Measurements from ENCODE around the gene FYTTD1.

Gene FYTTD1

DNA sequence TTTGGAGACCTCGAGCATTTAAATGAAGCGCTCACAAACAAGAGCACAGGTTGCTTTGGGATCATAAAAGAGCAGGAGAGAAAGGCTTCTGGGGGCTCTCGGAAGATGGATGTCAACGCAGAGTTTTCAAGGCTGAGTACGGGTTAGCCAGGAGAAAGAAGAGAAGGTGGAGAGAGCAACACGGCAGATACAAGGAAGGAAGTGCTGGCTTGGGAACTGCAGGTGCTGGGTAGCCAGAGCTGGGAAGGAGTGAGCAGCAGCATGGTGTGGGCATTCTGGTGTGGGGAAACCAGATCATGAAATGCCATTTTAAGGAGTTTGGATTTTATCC is 12.4 kb upstream of the FYTTD1 start:
- DNase-seq (ENCODE audit: low read depth, low spot score), result no peak

DNA sequence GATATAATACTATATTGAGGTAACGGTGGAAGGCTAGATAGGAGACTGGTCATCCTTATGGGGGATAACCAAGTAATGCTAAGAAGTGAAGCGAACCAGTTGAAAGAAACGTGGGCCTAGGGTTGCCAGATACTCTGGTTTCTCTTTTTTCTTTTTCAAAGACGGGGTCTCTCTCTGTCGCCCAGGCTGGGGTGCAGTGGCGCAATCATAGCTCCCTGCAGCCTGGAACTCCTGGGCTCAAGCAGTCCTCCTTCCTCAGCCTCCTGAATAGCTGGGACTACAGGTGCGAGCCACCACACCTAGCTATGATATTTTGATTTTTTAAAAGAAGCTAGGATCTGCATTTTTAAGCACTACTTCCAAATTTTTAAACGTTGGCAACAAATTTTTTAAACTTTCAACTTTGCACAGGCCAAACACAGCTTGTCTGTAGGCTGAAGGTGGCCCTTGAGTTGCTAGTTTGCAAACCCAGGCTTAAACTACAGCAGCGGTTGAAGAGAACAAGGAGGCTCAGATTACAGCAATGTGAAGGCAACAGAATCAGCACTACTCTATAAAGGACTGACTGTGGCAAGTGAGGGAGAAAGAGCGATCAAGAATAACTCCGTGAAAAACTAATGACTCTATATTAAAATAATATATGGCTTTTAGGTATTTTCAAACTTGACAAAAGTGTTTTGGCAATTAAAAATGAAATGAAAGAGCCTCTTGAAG is 11.8 kb upstream of the FYTTD1 start:
- no peak for DNase-seq (ENCODE audit: low read depth, low spot score)

DNA sequence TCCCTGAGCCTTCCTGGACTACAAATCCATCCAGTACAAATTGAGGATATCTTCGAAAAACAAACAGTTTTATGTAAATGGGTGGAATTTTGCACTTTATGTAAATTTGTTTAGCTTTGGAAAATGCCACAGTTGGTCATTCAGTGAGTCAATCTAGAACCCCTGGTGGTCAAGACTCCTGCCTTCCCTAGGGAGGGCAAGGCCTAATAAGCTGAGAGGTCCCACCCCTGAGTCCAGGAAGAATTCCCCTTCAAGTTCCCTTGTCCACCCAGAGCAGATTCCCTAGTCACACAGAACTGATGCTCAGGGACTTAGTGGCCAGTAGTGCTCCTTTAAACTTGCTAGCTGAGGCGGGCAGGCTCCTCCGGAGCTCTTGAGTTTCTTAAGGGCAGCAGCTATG is 6.9 kb upstream of the FYTTD1 start:
- DNase-seq (ENCODE audit: low read depth, low spot score), result no peak

DNA sequence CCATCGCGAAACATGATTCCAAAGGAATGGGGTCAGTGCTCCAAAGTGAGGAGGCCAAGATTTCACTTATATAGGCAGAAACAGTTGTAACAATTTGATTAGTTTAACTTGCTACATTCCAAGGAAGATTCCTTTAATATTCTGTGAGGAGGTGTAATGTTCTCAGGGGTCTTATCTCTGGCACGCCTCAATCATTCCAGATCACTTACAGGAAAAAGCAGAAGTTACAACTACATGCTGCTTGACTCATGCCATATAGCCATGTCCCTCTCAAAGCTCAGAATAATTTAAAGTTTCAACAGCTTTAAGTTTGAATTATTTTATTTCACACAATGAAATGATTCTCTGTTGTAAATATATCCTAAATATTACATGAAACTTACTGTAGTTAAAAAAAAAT is 3.5 kb upstream of the FYTTD1 start:
- no peak for DNase-seq (ENCODE audit: low read depth, low spot score)

DNA sequence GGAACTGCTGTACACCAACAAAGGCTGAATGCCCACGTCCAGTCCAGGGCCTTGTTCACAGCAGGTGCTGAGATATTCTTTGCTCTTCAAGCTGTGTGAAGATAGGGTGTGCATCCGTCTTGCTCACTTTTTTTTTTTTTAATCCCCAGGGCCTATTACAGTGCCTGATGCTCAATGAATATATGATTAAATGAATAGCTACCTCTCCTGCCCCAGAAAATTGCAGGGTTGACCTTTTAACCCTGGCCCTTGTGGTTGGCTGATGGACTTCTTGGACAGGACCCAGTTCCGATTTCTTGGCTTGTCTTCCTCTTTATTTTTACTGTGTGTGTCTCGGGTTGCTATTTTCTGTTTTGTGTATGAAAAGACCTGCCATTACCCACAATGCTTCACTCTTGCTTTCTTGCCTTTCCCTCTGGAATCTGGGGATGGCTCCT is 2.9 kb upstream of the FYTTD1 start:
- DNase-seq (ENCODE audit: low read depth, low spot score), result no peak

DNA sequence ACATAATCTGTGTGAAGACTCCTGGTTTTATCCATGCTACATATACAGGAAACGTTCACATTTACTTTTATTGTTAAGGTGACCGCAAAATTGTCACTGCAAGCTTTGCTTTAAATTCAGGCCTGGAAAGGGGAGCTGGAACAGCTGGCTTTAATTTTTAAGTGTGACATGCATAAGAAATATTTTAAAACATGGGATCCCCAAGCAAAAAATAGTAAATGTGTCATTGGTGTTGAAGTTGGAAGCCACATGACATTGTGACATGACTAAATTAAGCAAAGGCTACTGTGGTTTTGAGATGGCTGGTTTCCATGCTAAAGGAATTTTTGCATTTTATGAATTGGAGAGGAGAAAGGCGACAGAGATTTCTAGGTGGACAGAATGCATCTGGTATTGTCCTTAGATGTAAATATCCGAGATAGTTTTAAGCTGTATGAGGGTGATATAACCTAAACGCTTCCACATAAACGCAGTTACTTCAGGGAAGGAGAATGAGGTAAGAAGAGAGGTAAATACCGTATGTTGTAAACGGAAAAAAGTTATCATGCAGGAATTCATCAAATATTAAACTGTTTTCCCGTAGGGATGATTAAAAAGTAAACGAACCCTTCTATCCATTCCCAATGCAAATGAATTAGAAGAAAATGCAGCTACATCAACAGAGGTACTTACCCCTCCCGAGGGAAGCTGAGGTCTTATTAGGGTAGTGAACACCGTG is 927 bp upstream of the FYTTD1 start:
- no peak for DNase-seq (ENCODE audit: low read depth, low spot score)

DNA sequence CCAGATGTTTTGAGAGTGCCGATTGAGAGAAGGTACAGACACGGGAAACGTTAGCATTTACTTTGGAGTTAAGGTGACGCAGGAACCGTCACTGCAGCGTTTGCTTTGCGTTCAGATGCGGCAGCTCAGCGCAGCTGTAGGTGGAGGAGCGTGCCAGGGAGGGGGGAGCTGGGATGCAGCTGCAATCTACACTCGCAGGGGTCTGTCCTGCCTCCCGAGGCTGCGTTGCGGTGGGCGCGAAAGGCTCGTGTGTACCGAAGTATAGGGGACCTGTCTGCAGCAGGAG is 425 bp upstream of the FYTTD1 start:
- no peak for DNase-seq (ENCODE audit: low read depth, low spot score)

DNA sequence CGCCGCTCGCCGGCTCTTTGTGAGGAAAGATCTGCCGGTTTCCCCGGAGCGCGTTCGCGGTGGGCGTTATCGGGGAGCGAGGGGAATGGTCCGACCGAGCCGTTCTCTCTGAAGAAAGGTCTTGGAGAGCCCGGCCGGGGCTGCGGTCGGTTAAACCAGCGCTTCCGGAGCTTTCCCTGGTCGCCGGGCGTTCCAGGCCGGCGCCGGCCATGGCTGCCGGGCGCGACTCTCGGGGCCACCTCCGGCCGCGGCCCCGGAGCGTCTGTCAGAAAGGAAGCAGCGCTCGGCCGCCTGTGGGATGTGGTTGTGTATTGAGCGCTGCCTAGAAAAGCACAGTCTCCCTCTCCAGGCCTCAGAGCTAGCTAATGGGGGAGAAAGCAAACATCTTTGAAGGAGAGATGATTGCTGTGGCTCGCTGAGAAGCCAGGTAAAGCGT is 731 bp downstream of the FYTTD1 start:
- DNase-seq (ENCODE audit: low read depth, low spot score), result no peak

DNA sequence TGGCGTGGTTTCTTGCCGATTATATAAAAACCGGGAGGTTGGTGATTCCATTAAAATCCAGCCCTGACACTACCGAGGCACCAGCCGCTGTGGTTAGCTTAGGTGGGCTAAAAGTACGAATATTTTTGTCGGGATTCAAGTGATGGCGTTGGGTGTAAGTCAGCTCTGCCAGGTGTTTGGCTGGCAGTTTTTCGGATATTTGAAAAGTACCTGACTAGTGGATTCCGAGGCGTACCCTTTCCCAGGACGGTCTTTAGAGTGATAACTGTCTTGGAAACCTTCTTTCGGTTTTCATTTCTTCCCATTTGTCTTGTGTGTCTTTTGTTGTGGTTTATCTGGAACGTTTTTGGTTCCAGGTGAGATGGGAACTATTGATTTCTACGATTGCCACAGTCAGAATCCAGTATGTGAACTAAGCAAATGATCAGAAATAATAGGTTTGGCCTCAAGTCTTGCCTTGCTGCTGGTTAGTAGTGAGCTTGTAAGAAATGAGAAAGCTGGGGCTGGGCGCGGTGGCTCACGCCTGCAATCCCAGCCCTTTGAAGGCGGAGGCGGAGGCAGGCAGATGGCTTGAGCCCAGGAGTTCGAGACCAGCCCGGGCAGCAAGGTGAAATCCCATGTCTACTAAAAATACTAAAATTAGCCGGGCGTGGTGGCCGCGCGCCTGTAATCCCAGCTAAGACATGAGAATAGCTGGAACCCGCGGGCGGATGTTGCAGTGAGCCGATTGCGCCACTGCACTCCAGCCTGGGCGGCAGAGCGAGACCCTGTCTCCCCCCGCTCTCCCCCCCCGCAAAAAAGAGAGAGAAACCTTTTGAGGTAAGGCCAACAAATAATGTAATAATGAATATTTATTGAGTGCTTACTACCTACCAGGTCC is 1.4 kb downstream of the FYTTD1 start:
- no peak for DNase-seq (ENCODE audit: low read depth, low spot score)

DNA sequence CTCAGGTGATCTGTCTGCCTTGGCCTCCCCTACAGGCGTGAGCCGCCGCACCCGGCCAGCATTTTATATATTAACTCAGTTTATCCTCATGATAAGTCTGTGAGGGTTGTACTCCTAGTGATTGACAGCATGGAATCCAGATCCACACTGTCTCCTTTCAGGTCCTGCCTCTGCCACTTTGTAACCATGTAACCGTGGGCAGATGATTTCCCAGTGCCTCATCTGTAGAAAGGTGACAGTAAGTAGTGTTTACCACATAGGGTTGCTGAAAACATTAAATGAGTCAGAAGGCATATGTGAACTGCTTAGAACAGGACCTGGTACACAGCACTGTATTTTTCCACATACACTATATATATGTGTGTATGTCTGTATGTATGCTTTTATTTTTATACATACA is 2.4 kb downstream of the FYTTD1 start:
- no peak for DNase-seq (ENCODE audit: low read depth, low spot score)

DNA sequence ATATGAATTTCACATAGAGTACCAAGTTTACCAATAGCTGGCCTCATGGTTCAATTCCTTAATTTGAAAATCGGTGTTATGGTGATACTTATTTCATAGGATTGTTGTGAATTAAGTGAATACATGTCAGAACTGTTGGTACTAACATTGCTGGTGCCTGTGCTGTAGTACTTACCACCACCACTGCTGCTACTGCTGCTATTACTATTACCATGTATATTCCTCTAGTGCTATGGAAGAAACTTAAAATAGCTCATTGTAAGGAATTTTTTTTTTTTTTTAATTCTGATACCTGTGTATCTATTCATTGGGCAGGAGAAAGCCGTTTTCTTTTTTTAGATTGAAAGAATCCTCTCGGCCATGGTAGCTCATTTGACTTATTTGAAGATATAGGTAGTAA is 3.6 kb downstream of the FYTTD1 start:
- DNase-seq (ENCODE audit: low read depth, low spot score), result no peak

DNA sequence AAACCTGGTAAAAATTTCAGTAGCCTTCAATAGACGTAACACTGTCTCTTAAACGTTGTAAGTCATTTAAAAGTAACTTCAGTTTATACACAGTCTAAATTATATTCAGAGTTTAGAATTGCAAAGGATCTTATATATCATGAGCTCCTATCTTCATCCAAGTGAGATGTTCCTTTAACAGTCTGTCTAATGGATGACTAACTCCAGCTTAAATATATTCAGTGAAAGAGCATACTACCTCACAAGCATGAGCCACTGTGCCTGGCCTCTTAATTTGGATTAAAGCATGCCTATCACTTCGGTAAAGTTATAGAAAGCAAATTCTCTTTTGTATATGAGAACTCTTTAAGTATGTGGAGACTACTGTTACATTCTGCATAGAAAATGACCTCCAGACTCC is 7.0 kb downstream of the FYTTD1 start:
- no peak for DNase-seq (ENCODE audit: low read depth, low spot score)

DNA sequence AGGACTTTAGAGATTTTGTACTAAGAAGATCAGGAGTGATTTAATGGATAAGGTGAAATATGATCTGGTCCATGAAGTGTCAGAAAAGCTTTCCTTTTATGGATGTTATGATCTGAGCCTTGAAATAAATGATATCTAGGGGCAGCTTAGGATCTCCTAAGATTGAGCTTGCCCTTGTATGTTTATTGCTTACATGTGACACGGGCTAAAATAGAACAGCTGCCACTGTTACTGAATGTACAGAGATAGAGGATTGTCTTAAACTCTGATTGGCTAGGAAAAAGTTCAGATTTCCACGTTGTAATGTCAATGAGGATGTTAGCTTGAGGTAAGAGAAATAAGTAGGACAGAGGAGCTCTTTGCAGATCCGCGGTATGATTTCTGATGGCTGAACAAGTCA is 8.8 kb downstream of the FYTTD1 start:
- DNase-seq (ENCODE audit: low read depth, low spot score), result no peak

DNA sequence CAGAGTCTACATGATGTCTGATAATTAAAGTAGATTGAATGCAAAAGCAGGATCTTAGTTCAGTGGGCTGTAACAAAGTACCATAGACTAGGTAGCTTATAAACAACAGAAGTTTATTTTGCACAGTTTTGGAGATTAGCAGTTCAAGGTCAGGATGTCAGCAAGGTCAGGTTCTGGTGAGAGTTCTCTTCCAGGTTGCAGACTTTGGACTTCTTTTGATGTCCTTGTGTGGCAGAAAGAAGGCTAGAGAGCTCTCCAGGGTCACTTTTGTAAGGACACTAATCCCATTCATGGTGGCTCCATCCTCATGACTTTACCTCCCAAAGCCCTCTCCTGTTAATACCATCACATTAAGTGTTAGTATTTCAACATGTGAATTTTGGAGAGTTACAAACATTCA is 12.1 kb downstream of the FYTTD1 start:
- no peak for DNase-seq (ENCODE audit: low read depth, low spot score)

DNA sequence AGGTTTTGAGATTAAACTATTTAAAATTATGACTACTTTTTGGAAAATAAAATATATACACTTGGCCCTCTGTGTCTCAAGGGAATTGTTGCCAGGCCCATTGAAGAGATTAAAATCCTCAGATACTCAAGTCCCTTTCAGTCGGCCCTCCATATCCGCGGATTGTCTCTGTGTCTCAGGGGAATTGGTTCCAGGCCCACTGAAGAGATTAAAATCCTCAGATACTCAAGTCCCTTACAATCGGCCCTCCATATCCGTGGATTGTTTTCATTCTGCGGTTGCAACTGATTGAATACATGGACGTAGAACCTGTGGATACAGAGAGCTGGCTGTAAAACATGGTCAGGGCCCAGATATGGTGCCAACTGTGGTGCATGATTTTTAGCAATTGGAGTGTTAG is 25.6 kb downstream of the FYTTD1 start:
- DNase-seq (ENCODE audit: low read depth, low spot score), result no peak

DNA sequence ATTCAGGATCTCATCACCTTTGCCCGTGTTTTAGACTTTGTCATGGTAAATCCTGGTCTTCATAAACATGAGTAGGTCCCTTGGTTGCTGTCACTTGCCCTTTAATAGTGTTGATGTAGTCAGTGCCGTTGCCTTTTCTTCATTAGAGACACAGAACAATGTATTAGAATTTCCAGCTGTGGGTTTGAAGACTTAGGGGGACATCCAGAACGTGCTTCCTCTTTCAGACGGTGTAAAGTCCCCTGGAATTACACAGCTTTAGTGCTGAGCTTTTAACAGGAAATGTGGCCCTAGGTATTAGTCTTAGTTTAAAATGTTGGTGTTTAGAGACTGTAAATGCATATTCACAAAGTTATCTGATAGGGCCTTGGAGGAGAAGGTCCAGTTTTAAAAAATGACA is 32.5 kb downstream of the FYTTD1 start:
- no peak for DNase-seq (ENCODE audit: low read depth, low spot score)

DNA sequence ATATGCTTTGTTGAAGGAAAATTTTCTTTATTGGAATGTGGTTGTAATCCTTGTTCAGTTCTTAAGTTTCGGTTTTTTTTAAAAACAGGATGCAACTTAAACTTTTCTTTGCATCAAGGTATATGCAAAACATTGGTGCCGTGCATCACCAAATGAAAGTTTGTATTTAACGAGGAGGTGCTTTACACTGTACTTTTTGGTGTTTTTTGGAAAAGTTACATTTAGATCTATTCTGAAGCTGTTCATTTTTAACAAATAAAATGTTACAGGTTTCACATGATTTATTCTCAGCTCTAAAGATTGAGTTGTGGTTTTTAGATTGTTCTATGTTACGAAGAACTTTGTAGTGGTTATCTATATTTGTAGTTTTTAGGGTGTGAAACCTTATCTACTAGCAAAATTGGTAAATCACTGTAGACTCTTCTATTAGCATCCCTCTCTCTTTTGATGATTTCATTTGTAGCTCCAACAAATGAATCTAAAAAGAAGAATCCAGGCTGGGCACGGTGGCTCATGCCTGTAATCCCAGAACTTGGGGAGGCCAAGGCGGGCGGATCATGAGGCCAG is 34.4 kb downstream of the FYTTD1 start:
- no peak for DNase-seq (ENCODE audit: low read depth, low spot score)

DNA sequence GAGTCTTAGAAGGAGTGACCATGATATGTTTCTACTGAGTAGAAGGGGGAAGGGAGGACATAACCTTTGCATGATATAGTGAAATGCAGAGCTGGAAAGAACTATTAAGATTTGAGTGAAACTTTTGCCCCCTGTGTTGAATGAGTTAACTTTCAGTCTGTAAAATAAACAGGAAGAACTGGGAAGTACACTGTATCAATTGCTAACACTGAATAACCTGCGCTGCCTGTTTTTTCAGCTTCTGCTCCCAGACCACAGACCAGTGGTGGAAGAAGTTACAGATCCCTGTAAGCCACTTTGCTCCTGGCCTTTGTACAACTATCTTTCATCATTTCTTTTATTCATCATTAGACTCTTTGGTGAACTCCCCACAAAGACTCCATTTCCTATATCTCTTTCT is 37.7 kb downstream of the FYTTD1 start:
- no peak for DNase-seq (ENCODE audit: low read depth, low spot score)

DNA sequence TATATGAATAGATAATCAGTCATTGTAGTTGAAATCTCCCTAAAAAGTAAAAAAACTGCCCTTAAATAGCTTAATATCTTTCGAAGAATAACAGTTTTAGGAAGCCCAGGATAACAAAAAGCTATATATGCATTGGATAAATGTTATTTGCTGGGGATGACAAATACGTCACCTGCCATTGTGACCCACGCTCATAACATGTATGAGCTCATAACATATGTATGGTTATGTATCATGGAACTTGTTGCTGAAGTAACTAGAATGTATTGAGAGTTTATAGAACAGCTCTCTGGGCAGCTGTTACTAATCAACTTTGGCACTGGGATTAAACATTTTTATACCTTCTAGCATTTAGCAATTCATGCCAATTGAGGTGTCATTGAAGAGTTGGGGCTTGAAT is 39.6 kb downstream of the FYTTD1 start:
- no peak for DNase-seq (ENCODE audit: low read depth, low spot score)

DNA sequence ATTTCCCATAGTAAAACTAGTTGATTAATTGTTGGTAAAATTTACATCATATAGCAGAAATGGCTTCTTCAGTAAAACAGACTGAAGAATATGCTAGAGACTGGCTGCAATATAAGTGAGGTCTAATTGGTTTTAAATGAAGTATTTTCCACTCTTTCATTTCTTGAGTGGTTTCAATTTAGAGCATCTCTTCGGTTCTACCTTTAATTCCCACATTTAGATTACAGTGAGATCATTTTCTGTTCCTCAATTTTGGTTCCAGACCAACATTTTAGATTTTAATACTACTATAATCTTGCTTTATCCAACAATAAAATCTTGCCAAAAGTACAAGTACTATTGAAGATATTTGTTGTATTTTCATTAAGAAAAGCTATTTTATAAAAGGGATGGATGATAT is 40.4 kb downstream of the FYTTD1 start:
- DNase-seq (ENCODE audit: low read depth, low spot score), result no peak

DNA sequence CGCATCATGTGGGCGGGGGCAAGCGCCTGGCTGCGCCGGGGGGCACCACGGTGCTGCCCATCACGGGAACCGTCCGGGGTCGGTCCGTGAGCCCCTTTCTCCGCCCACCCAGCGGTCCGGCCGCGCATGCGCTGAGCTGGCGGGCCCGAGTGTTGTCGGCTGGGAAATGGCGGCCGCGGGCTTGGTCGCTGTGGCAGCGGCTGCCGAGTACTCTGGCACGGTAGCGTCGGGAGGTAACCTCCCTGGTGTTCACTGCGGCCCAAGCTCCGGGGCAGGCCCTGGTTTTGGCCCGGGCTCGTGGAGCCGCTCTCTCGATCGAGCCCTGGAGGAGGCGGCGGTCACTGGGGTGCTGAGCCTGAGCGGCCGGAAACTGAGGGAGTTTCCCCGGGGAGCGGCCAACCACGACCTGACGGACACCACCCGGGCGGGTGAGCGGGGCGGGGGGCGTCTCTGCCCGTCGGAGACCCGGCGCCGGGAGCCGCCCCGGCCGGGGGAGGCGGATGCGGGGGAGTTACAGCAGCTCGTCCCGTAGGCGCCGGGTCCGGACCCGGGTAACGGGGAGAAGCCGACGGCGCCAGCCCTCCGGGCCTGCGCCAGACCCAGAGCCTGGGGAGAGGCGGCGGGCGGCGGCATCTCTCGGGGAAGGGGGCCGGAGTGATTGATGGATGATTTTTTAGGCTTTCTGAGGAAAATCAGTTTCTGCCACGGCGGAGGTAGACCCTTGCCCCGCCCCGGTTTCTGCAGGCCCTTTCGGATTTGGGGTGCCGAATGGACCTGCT is 41.6 kb downstream of the FYTTD1 start, which contains the start of gene LRCH3:
LRCH3 (plus strand) TSS at position 142 of the 779 bp plus-strand sequence; CDS start at position 167, 25 bp downstream.
- peak; percentile 59 for DNase-seq (ENCODE audit: low read depth, low spot score)
